Fibroblast of villous mesenchyme (primary cell): Measurements from ENCODE around the gene RHEBL1. TPM values are rescaled to one million over a fixed set of nuclear protein-coding genes. Genes with fewer than 3 reads are reported as not detected.

Experiments used
- DNase-seq: peaks from one replicate; pipeline ENCODE4 v3.0.0-alpha.2; 2010; ENCODE audit warnings: low read depth
- H3K4me3 ChIP-seq: 2 replicates; pipeline ENCODE4 v1.5.1; 2011; ENCODE audit warnings: low read depth, mild to moderate bottlenecking, low read length
- CTCF ChIP-seq: IDR thresholded peaks from 2 replicates; pipeline ENCODE4 v1.5.1; 2012; ENCODE audit warnings: low read depth, mild to moderate bottlenecking, low read length; ENCODE audit not compliant: insufficient read depth
- total RNA-seq: library from RNA; depleted of rRNA; stranded (reverse); fragments of >200 nt; gene quantifications from 2 replicates; pipeline ENCODE4 v1.2.3, GENCODE V29; 2012

Gene RHEBL1
- total RNA-seq, 1 donor = 0.86 TPM

DNA sequence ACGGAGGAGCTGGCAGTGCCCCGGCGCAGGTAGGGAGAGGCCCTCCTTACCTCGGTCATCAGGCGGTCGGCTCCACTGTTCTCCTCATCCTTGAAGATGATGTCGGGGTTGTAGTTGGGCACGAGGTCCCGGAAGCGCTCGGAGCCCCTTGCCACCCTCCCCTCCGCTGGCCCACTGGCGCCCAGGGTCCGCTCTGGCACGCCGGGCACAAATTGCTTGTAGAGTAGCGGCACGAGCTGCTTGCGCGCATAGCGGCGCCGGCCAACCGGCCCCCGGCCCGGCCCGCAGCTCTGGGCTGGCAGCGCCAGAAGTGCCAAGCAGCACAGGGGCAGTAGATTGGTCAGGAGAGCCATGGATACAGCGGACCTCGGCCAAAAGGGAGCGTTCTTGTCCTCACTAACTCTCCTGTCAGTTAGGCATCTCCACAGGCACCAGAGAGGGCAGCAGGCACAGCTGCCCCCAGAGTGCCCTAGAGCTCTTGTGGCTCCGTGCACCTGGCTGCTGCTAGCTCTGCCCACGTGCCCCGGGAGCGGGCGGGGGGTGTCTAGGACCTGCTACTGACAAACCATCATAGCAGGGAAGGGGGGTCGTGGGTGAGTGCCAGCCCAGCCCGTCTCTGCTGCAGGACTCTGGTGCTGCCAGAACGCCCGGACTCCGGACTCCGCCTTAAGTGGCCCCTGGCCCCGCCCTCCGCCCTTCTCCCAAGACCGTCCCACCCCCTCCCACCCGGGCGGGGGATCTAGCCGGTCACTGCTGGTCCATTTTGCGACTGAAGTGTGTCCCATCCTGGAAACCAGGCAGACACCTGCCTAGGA, 24.6 kb upstream of the RHEBL1 start, which contains the start of gene DHH:
Gene DHH, minus strand, starts transcription at position 642 of the 815 bp plus-strand sequence. Its CDS starts 289 bp downstream, at position 353.
- DNase-seq = no peak
- TF ChIP-seq CTCF = no peak
- H3K4me3 ChIP-seq = no peak within 1 kb of the TSS

GRCh38 chr12:49093792-49094159, 24.0 kb upstream of the RHEBL1 start:
- DNase-seq = no peak
- no peak overlapping the region for H3K4me3 ChIP-seq
- no peak for TF ChIP-seq CTCF

GRCh38 chr12:49092816-49093406, 23.1 kb upstream of the RHEBL1 start:
- no peak for TF ChIP-seq CTCF
- DNase-seq = no peak
- no peak overlapping the region for H3K4me3 ChIP-seq

GRCh38 chr12:49092086-49092815, 22.5 kb upstream of the RHEBL1 start:
- peak overlapping the region; percentile 41 for H3K4me3 ChIP-seq
- peak; percentile 59 for TF ChIP-seq CTCF

DNA sequence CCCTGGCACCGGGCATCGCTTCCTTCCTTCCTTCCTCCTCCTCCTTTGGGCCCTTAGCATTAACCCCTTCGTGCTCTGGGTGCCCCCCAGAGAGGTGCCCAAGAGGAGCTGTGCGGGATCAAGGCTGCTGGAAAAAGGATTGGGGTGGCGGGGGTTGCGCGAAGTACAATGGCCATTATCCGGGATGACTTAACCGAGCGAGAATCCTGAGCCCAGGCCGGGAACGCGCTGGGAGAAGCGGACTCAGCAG, 22.0 kb upstream of the RHEBL1 start:
- H3K4me3 ChIP-seq = peak overlapping the region; percentile 41
- no peak for TF ChIP-seq CTCF
- no peak for DNase-seq

More at GRCh38 chr12:49092086-49092815, 22.5 kb upstream of the RHEBL1 start:
- DNase-seq = peak; percentile 43

GRCh38 chr12:49091056-49091835, 21.5 kb upstream of the RHEBL1 start:
- TF ChIP-seq CTCF = no peak

More at GRCh38 chr12:49091056-49091835, 21.5 kb upstream of the RHEBL1 start:
- no peak overlapping the region for H3K4me3 ChIP-seq
- DNase-seq = no peak
